ENCODE results near the gene TICAM1.
"Not testable (repeated sequence)": the region's sequence is repeated elsewhere in the genome, so short reads cannot be mapped to it uniquely, and the experiment has no call there.

TICAM1 gene

DNA sequence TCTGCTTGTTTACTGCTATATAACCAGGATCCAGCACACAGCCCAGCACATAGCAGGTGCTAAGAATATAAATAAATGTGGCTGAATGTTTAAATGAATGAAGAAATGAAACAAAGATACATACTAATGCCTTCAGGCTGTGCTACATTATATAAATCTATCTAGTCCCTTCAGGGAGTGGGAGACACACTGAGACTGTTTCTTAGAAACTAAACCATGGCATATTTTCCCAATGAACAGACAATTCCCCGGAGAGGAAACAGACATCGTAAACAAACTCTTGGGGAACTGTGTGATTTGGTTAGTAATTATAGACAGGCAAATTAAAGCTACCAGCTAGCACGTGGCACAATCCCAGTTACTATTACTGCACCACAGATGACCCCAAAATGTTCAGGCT is 49.7 kb downstream of the TICAM1 start:
- POLR2A ChIA-PET, result no interaction called here
- TF ChIP-seq, protein P1, sequence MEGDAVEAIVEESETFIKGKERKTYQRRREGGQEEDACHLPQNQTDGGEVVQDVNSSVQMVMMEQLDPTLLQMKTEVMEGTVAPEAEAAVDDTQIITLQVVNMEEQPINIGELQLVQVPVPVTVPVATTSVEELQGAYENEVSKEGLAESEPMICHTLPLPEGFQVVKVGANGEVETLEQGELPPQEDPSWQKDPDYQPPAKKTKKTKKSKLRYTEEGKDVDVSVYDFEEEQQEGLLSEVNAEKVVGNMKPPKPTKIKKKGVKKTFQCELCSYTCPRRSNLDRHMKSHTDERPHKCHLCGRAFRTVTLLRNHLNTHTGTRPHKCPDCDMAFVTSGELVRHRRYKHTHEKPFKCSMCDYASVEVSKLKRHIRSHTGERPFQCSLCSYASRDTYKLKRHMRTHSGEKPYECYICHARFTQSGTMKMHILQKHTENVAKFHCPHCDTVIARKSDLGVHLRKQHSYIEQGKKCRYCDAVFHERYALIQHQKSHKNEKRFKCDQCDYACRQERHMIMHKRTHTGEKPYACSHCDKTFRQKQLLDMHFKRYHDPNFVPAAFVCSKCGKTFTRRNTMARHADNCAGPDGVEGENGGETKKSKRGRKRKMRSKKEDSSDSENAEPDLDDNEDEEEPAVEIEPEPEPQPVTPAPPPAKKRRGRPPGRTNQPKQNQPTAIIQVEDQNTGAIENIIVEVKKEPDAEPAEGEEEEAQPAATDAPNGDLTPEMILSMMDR (IDR thresholded peaks at IDR 0.05; ENCODE audit: control extremely low read depth, extremely low read depth, low read depth, missing control alignments), result no peak
- no peak for DNase-seq (ENCODE audit: extremely low spot score)
- CTCF ChIA-PET, result interaction anchor here (1.6 to 4.1 kb wide), 2 partner anchors 9 to 28 kb away, joined by 5 to 29 read pairs; partner anchors contain the start of gene FEM1A

DNA sequence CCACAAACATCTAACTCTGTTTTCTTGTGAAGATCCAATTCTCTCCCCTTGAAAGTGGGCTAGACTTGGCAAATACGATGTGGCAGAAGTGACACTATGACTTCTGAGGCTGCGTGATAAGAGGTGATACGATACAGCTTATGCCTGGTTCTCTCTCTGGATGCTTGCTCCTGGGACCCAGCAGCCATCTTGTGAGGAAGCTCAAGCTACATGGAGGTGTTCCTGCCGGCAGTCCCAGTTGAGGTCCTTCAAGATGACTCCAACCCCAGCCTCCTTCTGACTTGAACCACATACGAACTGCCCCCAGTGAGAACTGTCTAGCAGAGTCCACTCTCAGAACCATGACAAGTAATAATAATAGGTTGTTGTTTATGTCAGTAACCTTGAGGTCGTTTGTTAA is 50.7 kb downstream of the TICAM1 start:
- TF ChIP-seq, protein P1 (IDR thresholded peaks at IDR 0.05; ENCODE audit: control extremely low read depth, extremely low read depth, low read depth, missing control alignments), result no peak
- ChIA-PET CTCF (interaction anchor here (4.1 kb wide), 1 partner anchor 10 kb away, joined by 29 read pairs; the partner anchor contains the start of gene FEM1A), POLR2A (no interaction called here)
- no peak for DNase-seq (ENCODE audit: extremely low spot score)

DNA sequence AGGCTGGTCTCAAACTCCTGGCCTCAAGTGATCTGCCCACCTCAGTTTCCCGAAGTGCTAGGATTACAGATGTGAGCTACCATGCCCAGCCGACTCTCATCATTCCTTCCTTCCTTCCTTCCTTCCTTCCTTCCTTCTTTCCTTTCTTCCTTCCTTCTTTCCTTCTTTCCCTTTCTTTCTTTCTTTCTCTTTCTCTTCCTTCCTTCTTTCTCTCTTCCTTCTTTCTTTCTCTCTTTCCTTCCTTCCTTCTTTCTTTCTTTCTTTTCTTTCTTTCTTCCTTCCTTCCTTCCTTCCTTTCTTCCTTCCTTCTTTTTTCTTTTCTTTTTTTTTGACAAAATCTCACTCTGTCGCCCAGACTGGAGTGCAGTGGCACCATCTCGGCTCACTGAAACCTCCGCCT is 53.4 kb downstream of the TICAM1 start:
- POLR2A ChIA-PET; DNase-seq (ENCODE audit: extremely low spot score): not testable (repeated sequence)
- CTCF ChIA-PET, result interaction anchor here (0.9 to 1.4 kb wide), 4 partner anchors 12 to 48 kb away, joined by 3 to 6 read pairs (median 4); partner anchors contain the start of gene FEM1A

DNA sequence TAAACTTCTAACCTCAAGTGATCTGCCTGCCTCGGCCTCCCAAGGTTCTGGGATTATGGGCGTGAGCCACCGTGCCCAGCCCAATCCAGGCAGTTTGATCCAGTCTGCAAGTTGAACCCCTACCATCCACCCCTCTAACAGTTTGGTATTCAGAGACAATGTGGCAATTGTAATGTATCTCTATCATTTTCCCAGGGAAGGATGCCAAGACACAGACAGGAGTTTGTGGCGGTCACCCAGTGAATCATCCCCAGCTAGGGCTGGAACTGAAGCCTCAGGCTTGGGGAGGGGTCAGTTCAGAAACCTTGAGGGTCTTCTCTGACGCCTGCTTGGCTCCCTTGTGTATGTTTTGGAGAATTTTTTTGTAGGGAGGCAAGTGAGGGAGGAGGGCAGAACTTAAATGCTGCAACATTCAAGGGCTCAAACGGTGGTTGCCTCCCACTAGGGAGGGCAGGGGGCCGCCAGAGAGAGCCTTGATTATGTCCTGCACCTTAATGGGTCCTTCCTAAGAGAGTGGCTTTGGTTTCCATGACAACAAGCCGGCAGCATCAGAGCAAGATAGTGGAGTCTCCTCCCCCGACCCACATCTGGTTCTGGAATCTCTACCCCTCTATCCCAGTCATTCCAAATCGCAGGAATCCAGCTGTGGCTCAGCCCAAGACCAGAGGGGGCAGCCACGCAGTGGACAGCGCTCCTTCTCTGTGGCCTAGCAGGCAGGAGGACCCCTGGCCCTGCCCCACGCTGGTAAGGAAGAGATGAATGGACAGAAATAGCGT is 54.9 kb downstream of the TICAM1 start:
- TF ChIP-seq, protein P1 (IDR thresholded peaks at IDR 0.05; ENCODE audit: control extremely low read depth, extremely low read depth, low read depth, missing control alignments), result no peak
- ChIA-PET CTCF (interaction anchor here (0.8 to 1.4 kb wide), 3 partner anchors 13 to 32 kb away, joined by 3 to 6 read pairs (median 3); partner anchors contain the start of gene FEM1A), POLR2A (no interaction called here)
- DNase-seq (ENCODE audit: extremely low spot score), result no peak

DNA sequence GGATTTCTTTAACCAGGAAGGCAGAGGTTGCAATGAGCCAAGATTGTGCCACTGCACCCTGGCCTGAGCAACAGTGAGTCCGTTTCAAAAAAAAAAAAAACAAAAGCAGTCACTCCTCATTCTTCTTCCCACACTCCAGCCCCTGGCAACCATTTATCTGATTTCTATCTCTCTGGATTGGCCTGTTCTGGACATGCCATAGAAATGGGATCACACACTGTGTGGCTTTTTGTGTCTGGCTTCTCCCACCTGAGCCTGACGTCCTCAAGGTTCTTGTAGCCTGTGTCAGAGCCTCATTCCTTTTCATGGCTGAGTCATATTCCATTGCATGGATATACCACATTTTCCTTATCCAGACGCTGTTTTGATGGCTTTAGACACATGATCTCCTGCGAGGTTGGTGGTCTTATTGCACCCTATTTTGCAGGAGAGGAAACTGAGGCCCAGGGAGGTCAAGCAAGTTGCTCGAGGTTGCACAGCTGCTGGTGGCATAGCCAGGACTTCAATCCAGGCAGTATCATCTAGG is 55.8 kb downstream of the TICAM1 start:
- POLR2A ChIA-PET, result no interaction called here
- CTCF ChIA-PET, result no interaction called here
- TF ChIP-seq, protein P1 (IDR thresholded peaks at IDR 0.05; ENCODE audit: control extremely low read depth, extremely low read depth, low read depth, missing control alignments), result no peak
- no peak for DNase-seq (ENCODE audit: extremely low spot score)

DNA sequence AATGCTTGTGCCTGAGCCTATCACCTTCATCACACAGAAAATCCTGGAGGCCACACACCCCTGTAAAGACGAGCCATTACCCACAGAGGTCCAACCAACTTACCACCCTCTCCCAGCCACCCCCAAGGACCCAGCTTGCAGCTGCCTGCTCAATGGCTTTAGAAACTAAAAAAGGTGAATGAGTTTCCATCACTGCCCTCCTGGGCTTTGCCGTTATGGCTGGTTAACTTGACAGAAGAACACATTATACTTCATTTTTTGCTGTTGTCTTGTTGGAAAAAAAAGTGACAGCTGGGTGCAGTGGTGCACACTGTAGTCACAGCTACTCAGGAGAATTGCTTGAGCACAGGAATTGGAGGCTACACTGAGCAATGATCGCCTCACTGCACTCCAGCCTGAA is 57.4 kb downstream of the TICAM1 start:
- ChIA-PET CTCF (interaction anchor here (0.7 to 0.9 kb wide), 2 partner anchors 10 to 35 kb away, joined by 3 read pairs; no protein-coding TSS in a partner anchor), POLR2A (no interaction called here)
- TF ChIP-seq, protein P1 (IDR thresholded peaks at IDR 0.05; ENCODE audit: control extremely low read depth, extremely low read depth, low read depth, missing control alignments), result no peak
- DNase-seq (ENCODE audit: extremely low spot score), result no peak

DNA sequence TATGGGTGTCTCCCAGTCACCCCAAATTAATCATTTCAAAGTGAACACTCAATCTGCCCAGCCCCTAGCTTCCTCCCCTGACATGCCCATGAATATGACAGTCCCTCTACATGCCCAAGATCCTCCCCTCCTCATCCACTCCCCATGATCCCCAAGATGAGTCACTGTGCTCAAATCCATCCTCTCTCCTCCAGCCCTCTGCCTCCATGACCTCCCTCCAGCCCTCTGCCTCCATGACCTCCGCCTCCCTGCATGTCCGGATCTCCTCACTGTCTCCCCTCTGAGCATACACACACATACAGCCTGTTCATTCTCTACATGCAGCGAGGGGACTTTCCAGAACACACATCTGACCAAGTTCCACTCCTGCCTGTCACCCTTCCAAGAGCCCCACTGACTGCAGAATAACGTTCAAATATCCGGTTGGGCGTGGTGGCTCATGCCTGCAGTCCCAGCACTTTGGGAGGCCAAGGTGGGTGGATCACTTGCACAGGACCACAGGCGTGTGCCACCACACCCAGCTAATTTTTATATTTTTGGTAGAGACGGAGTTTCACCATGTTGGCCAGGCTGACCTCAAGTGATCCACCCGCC is 58.4 kb downstream of the TICAM1 start:
- no peak for DNase-seq (ENCODE audit: extremely low spot score)
- TF ChIP-seq, protein P1 (IDR thresholded peaks at IDR 0.05; ENCODE audit: control extremely low read depth, extremely low read depth, low read depth, missing control alignments), result no peak
- ChIA-PET CTCF (interaction anchor here (1.5 kb wide), 1 partner anchor 18 kb away, joined by 6 read pairs; the partner anchor contains the start of gene FEM1A), POLR2A (no interaction called here)
